ENCODE results near the gene ZNF292.
"Not testable (repeated sequence)": the region's sequence is repeated elsewhere in the genome, so short reads cannot be mapped to it uniquely, and the experiment has no call there.

The ZNF292 gene

DNA sequence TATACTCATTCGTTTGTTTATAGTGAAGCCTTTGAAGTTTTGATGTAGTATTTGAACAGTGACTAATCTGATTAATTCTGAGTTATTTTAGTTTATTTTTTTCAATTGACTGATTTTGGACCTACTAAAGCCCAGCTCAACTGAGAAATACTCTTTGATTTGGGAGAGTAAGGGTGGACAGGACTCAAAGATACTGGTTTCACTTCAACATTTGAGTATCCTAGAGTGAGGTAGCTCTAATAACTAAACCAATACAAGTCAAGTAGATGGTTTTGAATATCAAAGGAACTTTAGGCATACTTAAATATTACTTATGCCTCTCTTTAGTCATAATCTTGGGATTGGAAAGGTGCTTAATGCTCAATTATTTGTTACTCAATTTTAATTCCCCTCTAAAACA, 65.6 kb downstream of the ZNF292 start:
- DNase-seq, result no peak

DNA sequence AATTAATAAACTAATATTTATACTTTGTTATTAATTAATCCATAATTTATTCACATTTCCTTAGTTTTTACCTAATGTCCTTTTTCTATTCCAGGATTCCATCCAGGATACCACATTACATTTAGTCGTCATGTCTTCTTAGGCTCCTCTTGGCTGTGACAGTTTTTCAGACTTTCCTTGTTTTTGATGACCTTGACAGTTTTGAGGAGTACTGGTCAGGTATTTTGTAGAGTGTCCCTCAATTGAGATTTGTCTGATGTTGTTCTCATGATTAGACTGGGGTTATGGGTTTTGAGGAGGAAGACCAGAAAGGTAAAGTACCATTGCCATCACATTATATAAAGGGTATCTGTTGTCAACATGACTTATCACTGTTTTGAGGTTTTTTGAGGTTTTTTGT, 67.3 kb downstream of the ZNF292 start:
- no peak for DNase-seq

DNA sequence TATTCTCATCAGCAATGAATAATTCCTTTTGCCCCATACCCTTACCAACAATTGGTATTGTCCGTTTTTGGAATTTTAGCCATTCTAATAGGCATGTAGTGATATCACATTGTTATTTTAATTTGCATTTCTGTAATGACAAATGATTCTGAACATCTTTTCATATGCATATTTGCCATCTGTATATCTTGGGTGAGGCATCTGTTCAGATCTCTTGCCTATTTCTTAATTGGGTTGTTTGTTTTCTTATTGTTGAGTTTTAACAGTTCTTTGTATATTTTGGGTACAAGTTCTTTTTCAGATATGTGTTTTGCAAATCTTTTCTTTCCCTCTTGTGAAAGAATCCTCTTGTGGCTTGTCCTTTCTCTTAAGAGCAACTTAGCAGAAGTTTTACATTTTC, 69.6 kb downstream of the ZNF292 start:
- DNase-seq, result no peak

DNA sequence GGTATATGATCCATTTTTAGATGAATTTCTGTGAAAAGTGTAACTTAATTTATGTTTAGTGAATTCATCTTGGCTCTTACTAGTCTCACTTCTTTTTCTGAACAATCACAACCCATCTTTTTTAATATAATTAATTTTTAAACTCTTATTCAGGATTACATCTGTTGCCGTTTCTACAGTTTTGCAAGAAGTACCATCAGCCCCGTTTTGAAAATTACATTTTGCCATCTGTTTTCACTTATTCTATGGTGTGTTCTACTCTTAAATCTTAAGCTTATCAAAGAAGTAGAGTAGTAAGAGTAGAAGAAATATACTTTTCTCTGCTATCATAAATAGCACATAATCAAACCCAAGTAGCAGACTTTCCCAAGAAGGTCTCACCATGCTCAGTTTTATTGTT, 70.1 kb downstream of the ZNF292 start:
- no peak for DNase-seq

DNA sequence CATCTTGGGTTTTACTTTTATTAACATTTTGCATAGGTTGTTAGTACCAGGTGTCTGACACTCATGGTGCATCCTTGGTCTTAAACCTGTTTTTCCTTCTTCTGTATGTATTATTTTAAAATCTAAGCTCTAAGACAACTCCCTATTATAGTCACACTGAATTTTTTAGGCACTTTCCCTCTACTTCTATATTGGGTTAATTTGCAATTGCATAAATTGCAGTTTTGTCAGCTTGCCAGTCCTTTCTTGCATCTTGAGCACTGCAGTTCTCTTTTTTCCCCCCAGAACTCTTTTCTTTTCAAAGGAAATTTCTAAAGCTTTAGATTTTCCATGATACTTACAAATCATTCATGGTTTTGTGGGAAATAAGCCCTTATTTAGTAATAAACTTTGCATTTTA, 70.6 kb downstream of the ZNF292 start:
- no peak for DNase-seq

DNA sequence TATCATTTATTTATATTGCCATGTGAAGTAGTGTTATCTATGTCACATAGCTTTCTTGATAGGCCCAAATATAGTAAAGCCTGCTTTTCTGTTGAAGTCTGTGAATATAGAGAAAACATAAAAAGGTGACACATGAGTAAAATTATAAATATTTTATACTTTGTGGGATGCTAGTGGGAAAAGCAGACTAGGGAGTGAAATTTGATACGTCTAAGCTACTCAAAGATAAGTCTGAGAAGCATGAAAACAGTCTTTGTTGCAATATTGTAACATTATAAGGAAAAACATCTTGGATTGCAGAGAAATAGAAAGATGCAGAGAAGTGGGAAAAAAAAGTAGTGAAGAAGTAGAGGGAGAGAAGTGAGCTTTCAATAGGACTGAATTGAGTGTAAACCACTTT, 75.4 kb downstream of the ZNF292 start:
- no peak for DNase-seq

DNA sequence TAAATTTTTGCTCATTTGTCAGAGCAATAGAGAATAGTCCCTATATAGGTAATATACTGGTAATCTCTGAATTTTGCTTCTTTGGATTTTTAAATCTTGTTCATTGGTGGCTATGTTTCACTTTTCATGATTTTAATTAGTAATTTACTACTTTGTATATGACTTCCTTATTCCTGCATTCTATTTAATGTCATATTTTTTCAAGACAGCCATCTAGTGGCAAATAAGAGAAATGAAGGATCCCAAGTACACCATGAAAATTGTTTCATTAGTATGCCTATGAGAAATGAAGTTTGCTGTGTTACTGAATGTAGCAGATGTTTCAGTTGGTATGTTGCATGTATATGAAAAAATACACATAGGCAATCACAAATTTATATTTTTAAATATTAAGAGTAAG, 82.4 kb downstream of the ZNF292 start:
- DNase-seq, result peak; percentile 31

DNA sequence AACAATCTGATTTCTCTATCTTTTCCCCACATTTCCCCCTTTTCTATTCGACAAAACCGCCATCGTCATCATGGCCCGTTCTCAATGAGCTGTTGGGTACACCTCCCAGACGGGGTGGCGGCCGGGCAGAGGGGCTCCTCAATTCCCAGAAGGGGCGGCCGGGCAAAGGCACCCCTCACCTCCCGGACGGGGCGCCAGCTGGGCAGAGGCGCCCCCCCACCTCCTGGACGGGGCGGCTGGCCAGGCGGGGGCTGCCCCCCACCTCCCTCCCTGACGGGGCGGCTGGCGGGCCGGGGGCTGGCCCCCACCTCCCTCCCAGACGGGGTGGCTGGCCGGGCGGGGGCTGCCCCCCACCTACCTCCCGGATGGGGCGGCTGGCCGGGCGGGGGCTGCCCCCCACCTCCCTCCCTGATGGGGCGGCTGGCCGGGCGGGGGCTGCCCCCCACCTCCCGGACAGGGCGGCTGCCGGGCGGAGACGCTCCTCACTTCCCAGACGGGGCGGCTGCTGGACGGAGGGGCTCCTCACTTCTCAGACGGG, 83.8 kb downstream of the ZNF292 start:
- not testable (repeated sequence) for DNase-seq

DNA sequence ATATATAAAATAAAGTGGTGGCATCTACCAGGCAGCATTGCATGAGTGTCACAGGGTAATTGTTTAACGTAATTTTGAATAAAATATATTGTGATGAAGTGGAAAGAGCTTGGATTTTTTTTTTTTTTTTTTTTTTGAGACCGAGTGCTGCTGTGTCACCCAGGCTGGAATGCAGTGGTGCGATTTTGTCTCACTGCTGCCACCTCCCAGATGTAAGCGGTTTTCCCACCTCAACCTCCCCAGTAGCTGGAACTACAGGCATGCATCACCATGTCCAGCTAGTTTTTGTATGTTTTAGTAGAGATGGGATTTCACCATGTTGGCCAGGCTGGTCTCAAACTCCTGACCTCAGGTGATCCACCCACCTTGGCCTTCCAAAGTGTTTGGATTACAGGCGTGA, 85.9 kb downstream of the ZNF292 start:
- DNase-seq, result no peak

DNA sequence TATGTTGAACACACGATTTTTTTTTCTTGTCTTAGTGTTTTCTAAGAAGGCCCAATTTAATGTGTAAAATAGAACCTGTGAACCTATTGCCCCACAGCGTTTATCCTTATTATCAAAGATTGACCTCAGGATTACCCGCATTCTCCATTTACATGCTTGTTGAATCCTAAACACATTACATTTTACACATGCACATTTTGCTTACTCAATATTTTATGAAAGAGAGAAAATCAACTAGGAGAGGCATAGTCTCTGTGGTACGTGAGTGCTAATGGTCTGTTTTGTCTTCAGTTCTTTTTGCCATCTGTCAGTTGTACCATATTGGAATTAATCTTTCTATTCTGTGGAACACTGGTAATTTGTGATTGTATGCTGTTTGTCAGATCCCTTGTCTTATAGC, 86.9 kb downstream of the ZNF292 start:
- no peak for DNase-seq

DNA sequence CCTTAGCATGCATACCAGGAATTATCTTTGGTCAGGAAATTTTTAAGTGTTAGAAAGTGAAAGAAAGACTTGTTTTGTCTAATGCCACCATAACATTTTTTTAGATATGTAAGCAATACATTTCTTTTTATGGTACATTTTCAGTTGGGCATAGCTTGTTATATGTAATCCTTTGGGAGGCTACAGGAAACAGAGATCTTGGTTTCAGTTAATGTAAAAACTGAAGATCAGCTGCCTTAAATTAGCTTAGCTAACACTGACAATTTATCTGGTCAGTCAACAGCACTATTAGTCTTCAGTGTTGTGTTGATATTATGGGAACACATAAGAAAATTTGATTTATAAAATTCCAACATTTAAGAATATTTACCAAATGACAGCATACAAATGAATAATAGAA, 88.4 kb downstream of the ZNF292 start:
- no peak for DNase-seq

DNA sequence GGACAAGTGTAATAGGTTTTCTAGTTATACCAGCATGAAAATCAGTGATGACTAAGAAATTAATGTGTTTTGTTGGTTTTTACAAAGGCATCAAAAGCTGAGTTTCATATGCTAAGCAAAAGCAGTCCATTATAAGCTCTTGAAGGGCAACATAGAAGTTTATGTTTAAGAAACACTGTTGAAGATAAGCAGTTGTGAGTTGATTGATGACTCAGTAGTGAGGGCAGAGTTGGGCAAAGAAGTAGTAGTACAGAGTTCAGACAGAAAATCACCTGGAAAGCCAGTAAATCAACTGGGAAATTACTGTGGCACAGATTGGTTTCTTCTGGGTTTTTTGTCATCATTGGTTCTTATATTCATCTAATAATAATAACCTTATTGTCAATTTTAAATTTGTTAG, 89.0 kb downstream of the ZNF292 start:
- DNase-seq, result no peak

DNA sequence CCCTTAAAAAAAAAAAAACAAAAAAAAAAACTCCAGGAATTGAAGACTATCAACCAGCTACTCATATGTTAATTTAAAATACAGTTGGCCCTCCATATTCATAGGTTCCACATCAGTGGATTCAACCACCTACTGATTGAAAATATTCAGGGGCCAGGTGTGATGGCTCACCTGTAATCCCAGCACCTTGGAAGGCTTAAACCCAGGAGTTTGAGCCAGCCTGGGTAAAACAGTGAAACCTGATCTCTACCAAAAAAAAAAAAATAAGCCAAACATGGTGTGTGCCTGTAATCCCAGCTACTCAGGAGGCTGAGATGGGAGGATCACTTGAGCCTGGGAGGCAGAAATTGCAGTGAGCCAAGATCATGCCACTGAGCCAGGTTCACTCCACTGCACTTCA, 94.7 kb downstream of the ZNF292 start:
- peak; percentile 42 for DNase-seq

DNA sequence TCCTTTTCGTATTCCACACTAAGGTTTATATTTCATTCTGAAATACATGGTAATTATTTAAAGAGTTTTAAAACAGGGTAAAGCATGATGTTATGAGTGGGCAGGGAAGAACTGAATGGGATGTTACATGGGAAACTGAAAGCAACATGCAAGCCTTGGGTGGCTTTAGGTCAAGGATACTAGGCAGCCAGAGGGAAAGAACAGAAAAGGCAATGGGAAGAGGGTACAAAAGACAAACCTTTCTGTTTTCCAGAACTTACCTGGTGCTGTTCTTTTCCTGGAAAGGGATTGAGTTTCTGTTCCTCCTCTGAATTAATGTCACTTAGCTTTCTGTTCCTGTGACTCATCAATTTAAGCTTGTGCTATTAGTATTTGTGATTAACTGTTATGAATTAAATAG, 95.9 kb downstream of the ZNF292 start:
- no peak for DNase-seq

DNA sequence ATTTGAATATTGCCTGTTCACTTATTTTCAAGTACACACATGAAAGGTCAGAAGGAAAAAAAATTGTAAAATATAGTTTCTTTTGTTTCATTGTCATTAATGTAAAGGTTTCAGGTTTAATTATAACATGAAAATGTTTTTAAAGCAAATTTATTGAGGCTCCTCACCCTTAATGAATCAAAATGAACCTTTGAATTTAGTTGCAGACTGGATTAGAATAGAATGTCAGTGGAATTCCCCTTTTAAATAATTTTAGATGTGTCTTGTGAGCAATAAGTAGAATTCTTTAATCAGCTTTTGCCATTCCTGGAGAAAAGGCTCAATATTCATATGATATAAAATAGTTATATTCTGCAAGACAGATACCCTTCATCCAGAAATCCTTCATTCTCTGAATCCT, 96.4 kb downstream of the ZNF292 start:
- DNase-seq, result no peak

DNA sequence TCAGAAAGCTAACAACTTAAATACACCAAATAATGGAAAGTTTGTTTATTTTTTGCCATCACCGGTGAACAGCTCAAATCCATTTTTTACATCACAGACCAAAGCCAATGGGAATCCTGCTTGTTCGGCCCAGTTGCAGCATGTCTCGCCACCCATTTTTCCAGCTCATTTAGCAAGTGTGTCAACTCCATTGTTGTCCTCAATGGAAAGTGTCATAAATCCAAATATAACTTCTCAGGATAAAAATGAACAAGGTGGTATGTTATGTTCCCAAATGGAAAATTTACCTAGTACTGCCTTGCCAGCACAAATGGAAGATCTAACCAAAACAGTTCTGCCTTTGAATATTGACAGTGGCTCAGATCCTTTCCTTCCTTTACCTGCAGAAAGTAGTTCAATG, 101.7 kb downstream of the ZNF292 start:
- DNase-seq, result no peak

DNA sequence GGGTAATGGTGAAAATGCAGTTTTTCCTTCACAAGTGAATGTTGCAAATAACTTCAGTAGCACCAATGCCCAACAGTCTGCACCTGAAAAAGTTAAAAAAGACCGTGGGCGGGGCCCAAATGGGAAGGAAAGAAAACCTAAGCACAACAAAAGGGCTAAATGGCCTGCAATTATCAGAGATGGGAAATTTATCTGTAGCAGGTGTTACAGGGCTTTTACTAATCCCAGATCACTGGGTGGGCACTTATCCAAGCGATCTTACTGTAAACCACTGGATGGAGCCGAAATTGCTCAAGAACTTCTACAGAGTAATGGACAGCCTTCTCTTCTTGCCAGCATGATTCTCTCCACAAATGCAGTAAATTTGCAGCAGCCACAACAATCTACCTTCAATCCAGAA, 102.2 kb downstream of the ZNF292 start:
- DNase-seq, result no peak

DNA sequence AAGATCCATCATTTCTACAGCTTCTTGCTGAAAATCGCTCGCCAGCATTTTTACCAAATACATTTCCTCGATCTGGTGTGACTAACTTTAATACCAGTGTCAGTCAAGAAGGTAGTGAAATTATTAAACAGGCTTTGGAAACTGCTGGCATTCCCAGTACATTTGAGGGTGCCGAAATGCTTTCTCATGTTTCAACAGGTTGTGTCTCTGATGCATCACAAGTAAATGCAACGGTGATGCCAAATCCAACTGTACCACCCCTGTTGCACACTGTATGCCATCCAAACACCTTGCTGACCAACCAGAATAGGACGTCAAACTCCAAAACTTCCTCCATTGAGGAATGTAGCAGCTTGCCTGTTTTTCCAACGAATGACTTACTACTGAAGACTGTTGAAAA, 102.6 kb downstream of the ZNF292 start:
- no peak for DNase-seq

DNA sequence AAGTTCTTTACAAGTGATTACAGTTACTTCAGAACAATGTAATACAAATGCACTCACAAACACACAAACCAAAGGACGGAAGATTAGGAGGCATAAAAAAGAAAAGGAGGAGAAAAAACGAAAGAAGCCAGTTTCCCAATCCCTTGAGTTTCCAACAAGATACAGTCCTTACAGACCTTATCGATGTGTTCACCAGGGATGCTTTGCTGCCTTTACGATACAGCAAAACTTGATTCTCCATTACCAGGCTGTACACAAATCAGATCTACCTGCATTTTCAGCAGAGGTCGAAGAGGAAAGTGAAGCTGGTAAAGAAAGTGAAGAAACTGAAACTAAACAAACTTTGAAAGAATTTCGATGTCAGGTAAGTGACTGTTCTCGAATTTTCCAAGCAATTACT, 104.4 kb downstream of the ZNF292 start:
- no peak for DNase-seq

DNA sequence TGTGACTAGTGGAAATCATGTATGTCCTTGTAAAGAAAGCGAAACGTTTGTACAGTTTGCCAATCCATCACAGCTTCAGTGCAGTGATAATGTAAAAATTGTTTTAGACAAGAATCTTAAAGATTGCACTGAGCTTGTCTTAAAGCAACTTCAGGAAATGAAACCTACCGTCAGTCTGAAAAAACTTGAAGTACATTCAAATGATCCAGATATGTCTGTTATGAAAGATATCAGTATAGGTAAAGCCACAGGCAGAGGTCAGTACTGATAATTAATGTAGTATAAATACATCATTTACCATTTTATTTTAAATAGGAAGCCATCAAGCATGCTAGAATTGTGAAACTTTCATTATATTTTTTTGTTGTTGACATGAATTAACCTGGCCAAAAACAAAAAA, 106.2 kb downstream of the ZNF292 start:
- DNase-seq, result no peak

DNA sequence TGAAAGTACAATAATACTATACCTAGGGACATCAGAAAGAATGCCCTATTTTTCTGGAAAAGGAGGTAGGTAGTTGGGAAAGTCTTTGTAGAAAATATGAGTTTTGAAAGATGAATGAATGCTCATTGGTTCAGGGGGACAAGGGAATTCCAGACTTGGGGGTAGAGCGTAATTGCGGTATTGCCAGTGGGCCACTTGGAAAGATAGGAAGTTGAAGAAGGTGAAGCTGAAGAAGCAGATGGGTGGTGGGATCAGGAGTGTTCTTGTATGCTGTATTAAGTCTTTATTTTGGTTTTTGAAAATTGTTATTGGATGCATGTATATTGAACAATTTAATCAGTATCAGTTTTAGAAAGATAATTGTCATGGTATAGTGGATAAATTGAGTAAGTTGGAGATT, 109.1 kb downstream of the ZNF292 start:
- DNase-seq, result no peak

DNA sequence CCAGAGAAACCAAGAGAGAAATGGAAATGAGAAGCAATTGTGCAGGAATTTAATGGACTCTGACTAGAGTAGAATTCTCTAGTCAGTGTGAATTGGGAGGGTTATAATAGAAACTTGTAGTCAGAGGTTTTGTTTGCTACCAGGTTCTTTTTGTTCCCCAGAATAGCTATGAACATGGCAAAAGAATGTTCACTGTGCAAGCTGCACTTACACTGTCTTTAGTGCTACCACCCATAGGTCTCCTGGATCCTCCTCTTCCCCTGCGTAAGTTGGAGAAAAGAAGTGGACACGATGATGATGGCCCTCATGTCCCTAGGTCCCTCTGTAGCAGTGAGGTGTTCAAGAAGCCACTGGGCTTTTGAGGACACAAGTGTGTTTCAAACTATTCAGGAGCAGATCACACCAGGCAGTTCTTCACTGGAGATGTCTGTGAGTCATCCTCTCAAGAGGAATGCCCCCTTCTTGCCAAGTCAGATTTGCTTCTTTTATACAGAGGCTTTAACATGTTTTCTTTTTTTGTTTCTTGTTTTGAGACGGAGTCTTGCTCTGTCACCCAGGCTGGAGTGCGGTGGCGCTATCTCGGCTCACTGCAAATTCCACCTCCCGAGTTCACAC, 119.4 kb downstream of the ZNF292 start:
- DNase-seq, result no peak

DNA sequence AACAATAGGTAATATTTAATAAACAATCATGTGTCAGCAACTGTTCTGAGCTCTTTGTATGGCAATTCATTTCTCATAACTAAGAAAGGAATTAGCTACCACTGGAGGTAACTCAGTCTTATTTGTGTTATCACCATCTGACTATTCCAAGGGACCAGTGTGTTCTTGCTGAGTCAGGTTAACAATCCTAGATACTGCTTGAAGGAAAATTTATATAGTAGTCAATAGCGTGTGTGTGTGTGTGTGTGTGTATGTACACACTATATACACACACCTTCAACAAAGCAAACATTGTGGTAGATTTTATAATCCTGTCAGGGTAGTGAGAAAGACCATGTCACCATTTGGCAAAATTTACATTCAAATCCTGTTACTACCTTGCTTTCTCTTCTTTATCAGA, 121.3 kb downstream of the ZNF292 start:
- DNase-seq, result no peak

DNA sequence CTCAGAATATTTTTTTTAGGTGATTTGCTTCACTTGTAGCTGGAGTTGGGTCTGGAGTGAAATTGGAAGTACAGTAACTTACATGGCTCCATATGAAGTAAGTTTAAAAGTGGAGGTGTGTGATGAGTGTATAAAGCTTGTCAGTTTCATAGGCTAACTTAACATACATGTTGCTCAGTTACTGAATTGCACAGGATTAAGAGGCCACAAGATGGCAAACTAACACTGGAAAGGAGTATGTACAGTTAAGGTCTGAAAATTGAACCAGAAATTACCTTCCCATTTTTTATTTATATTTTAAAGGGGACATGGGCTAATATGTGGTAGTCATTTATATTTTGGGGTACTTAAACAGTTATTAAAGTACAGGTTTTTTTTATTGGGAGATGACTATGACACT, 121.8 kb downstream of the ZNF292 start:
- DNase-seq, result peak; percentile 24

DNA sequence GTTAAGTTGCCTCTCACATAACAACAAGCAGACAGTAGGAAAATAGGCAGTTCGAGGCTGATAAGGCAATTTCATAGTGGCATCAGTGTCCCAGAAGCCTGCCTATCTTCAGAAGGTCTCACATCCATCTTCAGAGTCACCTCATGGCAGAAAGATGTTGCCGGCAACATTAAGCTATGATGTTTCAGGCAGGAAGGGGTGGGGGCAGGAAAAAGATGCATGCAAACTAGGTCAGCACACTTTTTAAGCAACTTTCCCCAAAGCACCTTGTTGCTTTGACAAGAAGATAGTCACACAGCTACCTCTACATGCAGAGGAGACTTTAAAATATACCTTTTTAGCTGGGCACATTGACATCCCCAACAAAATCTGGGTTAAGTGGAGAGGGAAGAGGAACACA, 123.8 kb downstream of the ZNF292 start:
- DNase-seq, result no peak

DNA sequence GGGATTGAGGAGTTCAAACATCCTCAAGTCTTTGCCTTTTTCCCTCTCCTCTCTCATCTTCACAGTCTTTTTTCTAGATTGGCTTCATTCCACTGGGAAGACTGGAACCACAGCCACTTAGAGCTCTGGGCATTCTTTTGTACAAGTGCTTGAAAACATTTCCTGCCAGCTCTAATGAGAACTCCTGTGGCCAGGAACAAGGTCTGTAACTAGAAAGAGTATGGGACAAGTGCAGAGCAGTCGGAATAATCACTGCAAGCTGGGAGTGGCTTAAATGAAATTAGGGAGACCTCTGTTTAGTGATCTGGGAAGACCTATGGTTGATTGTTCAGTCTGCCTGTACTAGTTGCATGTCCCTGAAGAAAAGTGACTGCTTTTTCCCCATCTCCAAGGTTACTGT, 126.1 kb downstream of the ZNF292 start:
- no peak for DNase-seq

Measured in NCI-H2171 treated with DMSO at 0.1 percent for 48 hours (cell line).